GM18951 (cell line): Measurements from ENCODE around the gene FOXP1.

Experiments
- POLR2A ChIP-seq: IDR thresholded peaks from 4 replicates; pipeline ENCODE4 v1.6.1; 2011; ENCODE audit warnings: mild to moderate bottlenecking; ENCODE audit not compliant: insufficient read length, insufficient read depth; ENCODE audit errors: extremely low read depth
- in situ Hi-C: fragments of 300-500 bp; cut with MboI; formaldehyde crosslinking; loops from one replicate; pipeline ENCODE4 v1.12.0; 2022; ENCODE audit warnings: low sequenced_read_pairs, mixed read lengths, inconsistent platforms; ENCODE audit not compliant: unreplicated experiment

The FOXP1 gene

GRCh38 chr3:71568207-71568606 lies 15.3 kb downstream of the FOXP1 start:
- in situ Hi-C loops = no loop called here
- no peak for TF ChIP-seq POLR2A

GRCh38 chr3:71566776-71567175 lies 16.8 kb downstream of the FOXP1 start:
- in situ Hi-C loops = no loop called here
- TF ChIP-seq POLR2A = no peak

DNA sequence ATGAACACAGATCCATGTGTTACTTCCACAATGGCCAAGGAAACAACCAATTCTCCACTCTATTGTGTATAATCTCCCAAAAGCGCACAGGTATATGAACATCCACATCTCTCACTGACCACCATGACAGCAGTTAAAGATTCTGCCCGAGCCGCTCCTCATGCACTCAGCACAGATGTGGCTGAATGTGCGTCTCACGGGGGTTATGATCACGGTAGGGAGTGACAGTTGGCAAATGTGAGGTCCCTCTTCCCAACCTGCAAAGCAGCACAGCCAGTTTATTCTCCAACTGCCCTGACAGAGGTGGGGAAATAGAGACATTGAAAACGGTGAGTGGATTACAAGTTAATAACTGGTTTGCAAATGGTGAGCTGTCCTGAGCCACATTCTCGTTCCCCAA lies 17.6 kb downstream of the FOXP1 start:
- in situ Hi-C loops = no loop called here
- TF ChIP-seq POLR2A = no peak

DNA sequence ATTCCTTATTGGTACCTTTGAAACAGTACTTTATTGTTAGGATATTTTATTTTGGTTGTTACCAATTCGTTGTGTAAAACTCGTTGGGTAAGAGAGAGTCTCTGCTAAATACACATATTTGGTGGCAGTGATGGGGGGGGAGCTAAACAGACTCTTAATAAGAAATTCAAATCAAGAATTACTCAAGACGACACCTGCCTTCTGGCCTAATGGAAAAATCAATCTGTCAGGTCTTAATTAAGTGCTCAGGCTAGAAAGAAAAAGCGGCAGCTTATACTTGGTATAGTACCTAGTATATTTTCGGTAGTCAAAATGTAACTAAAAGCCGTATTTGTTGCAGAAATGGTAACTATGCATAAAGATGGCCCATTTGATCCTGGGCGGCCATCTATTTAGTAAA lies 18.2 kb downstream of the FOXP1 start:
- in situ Hi-C loops = no loop called here
- no peak for TF ChIP-seq POLR2A

DNA sequence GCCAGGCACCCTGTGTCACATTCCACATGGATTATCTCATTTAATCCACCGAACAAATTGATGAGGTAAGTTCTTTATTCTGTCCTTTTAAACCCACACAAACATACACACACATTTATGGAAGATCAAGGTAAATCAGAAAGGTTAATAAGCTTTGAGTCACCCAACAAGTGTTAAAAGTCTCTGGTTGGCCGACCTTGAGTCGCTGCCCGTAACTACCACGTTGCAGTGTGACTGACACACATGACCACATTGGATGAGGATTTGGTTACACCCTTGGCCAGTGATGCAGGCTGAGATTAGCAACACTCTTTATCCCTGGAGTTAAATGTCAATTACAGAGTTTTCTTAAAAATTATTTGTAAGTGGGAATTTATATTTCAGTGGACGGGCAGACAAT lies 19.2 kb downstream of the FOXP1 start:
- TF ChIP-seq POLR2A = no peak
- in situ Hi-C loops = no loop called here

DNA sequence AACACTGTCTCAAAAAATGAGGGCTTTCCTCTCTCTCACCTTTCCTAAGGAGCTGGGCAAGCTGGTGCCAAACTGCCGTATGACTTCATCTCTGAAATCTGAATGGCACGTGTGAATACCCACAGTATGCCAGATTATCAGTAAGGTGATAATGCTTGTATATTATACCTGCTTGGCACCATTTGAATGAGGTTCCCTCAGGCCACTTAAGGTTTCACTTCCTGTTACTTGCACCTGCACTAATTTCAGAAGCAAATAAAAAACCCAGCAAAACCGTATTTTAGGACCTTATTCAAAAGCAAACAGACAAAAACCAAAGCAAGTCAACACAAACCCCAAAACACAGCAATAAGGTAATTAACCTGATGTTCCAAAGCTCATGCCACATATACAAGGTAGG lies 19.7 kb downstream of the FOXP1 start:
- in situ Hi-C loops = no loop called here
- TF ChIP-seq POLR2A = no peak

- TF ChIP-seq POLR2A = no peak
- in situ Hi-C loops = no loop called here
Measured at GRCh38 chr3:71562938-71563337, 20.6 kb downstream of the FOXP1 start.

- in situ Hi-C loops = no loop called here
- no peak for TF ChIP-seq POLR2A
Measured at GRCh38 chr3:71560665-71561064, 22.9 kb downstream of the FOXP1 start.

DNA sequence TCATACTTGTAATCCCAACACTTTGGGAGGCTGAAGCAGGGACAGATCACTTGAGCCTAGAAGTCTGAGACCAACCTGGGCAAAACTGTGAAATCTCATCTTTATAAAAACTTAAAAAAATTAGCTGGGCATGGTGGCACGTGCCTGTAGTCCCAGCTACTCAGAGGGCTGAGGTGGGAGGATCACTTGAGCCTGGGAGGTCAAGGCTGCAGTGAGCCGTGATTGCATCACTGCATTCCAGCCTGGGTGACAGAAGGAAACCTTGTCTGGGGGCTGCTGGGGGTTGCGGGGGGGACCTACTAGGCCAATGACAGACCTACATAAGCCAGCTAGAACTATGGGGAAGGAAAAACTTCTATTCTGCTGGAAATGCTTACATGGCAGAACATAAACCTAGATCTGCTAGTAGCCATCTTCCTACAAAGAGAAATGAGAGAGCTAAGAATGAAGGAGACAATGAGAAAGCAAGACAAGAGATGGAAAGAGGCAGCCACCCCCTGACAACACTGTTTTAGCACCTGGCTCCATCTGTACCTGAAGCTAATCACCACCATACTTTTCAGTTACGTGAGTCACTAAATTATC lies 23.9 kb downstream of the FOXP1 start:
- in situ Hi-C loops = no loop called here
- no peak for TF ChIP-seq POLR2A

GRCh38 chr3:71559021-71559420 lies 24.5 kb downstream of the FOXP1 start:
- TF ChIP-seq POLR2A = no peak
- in situ Hi-C loops = no loop called here

GRCh38 chr3:71554649-71555048 lies 28.9 kb downstream of the FOXP1 start:
- TF ChIP-seq POLR2A = no peak

GRCh38 chr3:71551311-71551919 lies 32.1 kb downstream of the FOXP1 start:
- in situ Hi-C loops = no loop called here
- no peak for TF ChIP-seq POLR2A

More at GRCh38 chr3:71554649-71555048, 28.9 kb downstream of the FOXP1 start:
- in situ Hi-C loops = no loop called here

DNA sequence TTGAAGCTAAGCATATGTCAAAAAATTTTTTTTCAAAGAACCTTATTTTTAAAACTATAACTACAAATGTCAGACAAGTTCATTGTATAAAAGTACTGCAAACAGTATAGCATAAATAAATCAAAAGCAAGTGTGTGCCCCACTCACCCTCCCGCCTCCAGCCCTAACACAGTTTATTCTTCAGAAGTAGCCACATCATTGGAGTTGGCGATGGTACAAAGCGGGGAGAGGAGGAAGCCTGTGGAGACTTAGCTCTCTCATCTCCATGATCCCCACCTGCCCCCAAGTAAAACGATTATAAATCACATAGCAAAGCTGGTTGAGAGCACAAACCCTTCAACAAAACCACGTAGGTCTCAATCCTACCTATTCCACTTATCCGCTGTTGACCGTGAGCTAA lies 33.6 kb downstream of the FOXP1 start:
- in situ Hi-C loops = no loop called here
- TF ChIP-seq POLR2A = no peak

GRCh38 chr3:71548705-71549384 lies 34.7 kb downstream of the FOXP1 start:
- TF ChIP-seq POLR2A = no peak
- in situ Hi-C loops = no loop called here
